SU-DHL-6 (cell line): ENCODE data around the gene L3MBTL4.

ENCODE experiments used
- H2AFZ ChIP-seq: fragments of 200-600 bp; sonication (generic); 2 replicates; pipeline ENCODE4 v1.6.1; 2014; ENCODE audit warnings: low read depth, mild to moderate bottlenecking, moderate library complexity, mixed read lengths, antibody characterized with exemption, low read length; ENCODE audit not compliant: severe bottlenecking
- H3F3A ChIP-seq: fragments of 200-600 bp; shearing (Covaris generic); 2 replicates; pipeline ENCODE4 v1.6.0; 2016; ENCODE audit warnings: antibody characterized with exemption, mild to moderate bottlenecking; ENCODE audit not compliant: insufficient read depth
- H3K27ac ChIP-seq: fragments of 200-600 bp; sonication (generic); 2 replicates; pipeline ENCODE4 v1.5.1; 2016; ENCODE audit warnings: low read depth, mild to moderate bottlenecking, low read length, moderate library complexity, mixed read lengths
- H3K27me3 ChIP-seq: fragments of 200-600 bp; sonication (generic), shearing (Covaris generic); 2 replicates; pipeline ENCODE4 v1.6.0; 2014; ENCODE audit warnings: mild to moderate bottlenecking, low read length
- H3K36me3 ChIP-seq: fragments of 200-600 bp; sonication (generic); 2 replicates; pipeline ENCODE4 v1.6.1; 2014; ENCODE audit warnings: mild to moderate bottlenecking, low read length, mixed read lengths
- H3K4me2 ChIP-seq: fragments of 300-600, 200-600 bp; shearing (Covaris generic), sonication (generic); 2 replicates; pipeline ENCODE4 v1.6.0; 2014; ENCODE audit warnings: low read length, low read depth, mild to moderate bottlenecking; ENCODE audit not compliant: poor library complexity, severe bottlenecking
- H3K4me3 ChIP-seq: fragments of 200-600 bp; sonication (generic); 2 replicates; pipeline ENCODE4 v1.5.1; 2014; ENCODE audit warnings: antibody characterized with exemption, low read length, mild to moderate bottlenecking, mixed read lengths; ENCODE audit not compliant: insufficient read depth, poor library complexity, severe bottlenecking
- H3K79me2 ChIP-seq: fragments of 200-600 bp; sonication (generic); 2 replicates; pipeline ENCODE4 v1.6.1; 2014; ENCODE audit warnings: mild to moderate bottlenecking, low read length, moderate library complexity; ENCODE audit not compliant: insufficient read depth
- H3K9ac ChIP-seq: fragments of 200-600 bp; sonication (generic); 2 replicates; pipeline ENCODE4 v1.7.0; 2014; ENCODE audit warnings: mild to moderate bottlenecking, low read length
- H3K9me2 ChIP-seq: fragments of 200-600 bp; sonication (generic); replicated peaks from 2 replicates; pipeline ENCODE4 v1.6.1; 2014; ENCODE audit warnings: low read length; ENCODE audit not compliant: insufficient read depth
- H3K9me3 ChIP-seq: fragments of 200-600 bp; sonication (generic); 2 replicates; pipeline ENCODE4 v1.6.1; 2014; ENCODE audit warnings: low read length, mixed read lengths; ENCODE audit not compliant: insufficient read depth
- H4K20me1 ChIP-seq: fragments of 200-600 bp; sonication (generic); 2 replicates; pipeline ENCODE4 v1.6.1; 2014; ENCODE audit warnings: low read depth, mild to moderate bottlenecking, antibody characterized with exemption, low read length, moderate library complexity, mixed read lengths
- EZH2phosphoT487 ChIP-seq: fragments of 200-600 bp; sonication (generic), shearing (Covaris generic); conservative IDR thresholded peaks from 2 replicates; pipeline ENCODE4 v1.6.1; 2018; ENCODE audit warnings: mild to moderate bottlenecking, antibody characterized with exemption, low read length, moderate library complexity, mixed read lengths
- TF ChIP-seq, protein P1 (sequence below): fragments of 200-600 bp; sonication (generic); IDR thresholded peaks from one replicate; pipeline ENCODE4 v1.5.1; 2017; ENCODE audit warnings: antibody characterized with exemption, mild to moderate bottlenecking, low read length, moderate library complexity; ENCODE audit not compliant: insufficient read depth, poor library complexity, severe bottlenecking

The L3MBTL4 gene

DNA sequence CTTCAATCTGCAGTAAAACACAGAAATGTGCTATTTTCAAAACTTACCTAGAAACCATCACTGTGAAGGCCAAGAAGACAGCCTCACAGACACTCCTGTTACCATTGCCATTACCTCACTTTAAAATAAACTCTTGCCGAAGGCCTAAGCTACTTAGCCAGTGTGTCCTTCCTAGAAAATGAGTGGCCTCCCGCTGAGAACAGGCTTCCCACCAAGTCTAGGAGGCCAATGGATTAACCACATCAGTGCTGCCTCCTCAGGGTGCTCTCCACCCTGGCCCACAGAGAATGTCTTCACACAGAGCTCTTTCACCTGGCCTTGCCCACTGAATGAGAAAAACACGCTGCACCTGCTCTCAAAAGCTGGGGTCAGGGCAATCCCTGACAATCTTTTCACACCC, 47.5 kb downstream of the L3MBTL4 start:
- Histone ChIP-seq H2AFZ (no peak overlapping the region), H3K9ac (no peak overlapping the region), H3K36me3 (no peaks in the 10 kb centered on the region), H3K79me2 (no peaks in the 10 kb centered on the region), H3K9me2 (no peaks in the 10 kb centered on the region), H3K27ac (no peak overlapping the region), H3K4me2 (no peak overlapping the region), H3K9me3 (no peaks in the 10 kb centered on the region), H3K4me3 (no peak overlapping the region), H4K20me1 (no peaks in the 10 kb centered on the region), H3K27me3 (no peaks in the 10 kb centered on the region), H3F3A (no peaks in the 10 kb centered on the region)
- TF ChIP-seq, protein P1, sequence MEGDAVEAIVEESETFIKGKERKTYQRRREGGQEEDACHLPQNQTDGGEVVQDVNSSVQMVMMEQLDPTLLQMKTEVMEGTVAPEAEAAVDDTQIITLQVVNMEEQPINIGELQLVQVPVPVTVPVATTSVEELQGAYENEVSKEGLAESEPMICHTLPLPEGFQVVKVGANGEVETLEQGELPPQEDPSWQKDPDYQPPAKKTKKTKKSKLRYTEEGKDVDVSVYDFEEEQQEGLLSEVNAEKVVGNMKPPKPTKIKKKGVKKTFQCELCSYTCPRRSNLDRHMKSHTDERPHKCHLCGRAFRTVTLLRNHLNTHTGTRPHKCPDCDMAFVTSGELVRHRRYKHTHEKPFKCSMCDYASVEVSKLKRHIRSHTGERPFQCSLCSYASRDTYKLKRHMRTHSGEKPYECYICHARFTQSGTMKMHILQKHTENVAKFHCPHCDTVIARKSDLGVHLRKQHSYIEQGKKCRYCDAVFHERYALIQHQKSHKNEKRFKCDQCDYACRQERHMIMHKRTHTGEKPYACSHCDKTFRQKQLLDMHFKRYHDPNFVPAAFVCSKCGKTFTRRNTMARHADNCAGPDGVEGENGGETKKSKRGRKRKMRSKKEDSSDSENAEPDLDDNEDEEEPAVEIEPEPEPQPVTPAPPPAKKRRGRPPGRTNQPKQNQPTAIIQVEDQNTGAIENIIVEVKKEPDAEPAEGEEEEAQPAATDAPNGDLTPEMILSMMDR = no peak
- TF ChIP-seq EZH2phosphoT487 = no peak

DNA sequence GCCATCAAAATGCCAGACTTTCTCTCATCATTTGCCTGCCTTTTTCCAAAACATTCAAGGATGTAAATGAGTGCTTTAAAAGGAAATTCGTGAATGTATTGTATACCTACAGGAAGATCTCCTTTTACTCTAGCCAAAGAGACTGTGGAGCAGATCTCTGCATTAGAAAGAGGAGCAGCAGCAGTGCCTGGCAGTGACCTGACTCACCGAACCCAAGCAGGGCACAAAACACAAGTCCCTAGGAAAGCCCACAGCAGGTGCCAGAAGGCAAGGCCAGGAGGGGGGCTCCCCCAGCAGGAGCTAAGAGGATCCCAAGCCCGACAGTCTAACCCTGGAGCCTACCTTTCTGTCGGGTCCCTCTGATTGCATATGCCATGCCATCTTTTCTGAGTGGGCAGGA, 47.9 kb downstream of the L3MBTL4 start:
- Histone ChIP-seq H3K27me3 (no peaks in the 10 kb centered on the region), H3K79me2 (no peaks in the 10 kb centered on the region), H3F3A (no peaks in the 10 kb centered on the region), H3K36me3 (no peaks in the 10 kb centered on the region), H3K4me3 (no peak overlapping the region), H3K9ac (no peak overlapping the region), H3K4me2 (no peak overlapping the region), H3K27ac (no peak overlapping the region), H2AFZ (no peak overlapping the region), H4K20me1 (no peaks in the 10 kb centered on the region), H3K9me2 (no peaks in the 10 kb centered on the region), H3K9me3 (no peaks in the 10 kb centered on the region)
- no peak for TF ChIP-seq EZH2phosphoT487
- TF ChIP-seq, protein P1 = no peak

DNA sequence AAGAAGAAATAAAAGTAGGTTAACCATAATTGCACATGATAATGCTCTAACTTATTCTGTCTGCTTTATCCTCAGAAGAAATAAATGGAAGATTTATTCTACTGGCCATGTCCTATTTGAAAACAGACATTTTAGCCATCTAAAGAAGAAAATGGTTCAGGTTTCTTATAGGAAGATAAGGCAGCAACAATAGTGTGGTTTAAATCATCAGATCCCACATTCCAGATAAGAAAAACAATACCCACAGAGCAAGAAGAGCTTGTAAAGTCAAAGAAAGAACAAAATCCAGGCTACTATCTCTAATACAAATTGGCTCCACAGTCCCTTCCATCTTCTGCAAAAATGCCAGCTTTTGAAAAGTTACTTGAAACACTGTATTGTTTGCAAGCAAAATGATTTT, 49.3 kb downstream of the L3MBTL4 start:
- no peak overlapping the region for H3K4me3 ChIP-seq
- no peaks in the 10 kb centered on the region for H3K36me3 ChIP-seq
- H3K9me2 ChIP-seq = no peaks in the 10 kb centered on the region
- no peak for TF ChIP-seq EZH2phosphoT487
- TF ChIP-seq, protein P1 = no peak
- no peak overlapping the region for H3K27ac ChIP-seq
- H3K9ac ChIP-seq = no peak overlapping the region
- no peaks in the 10 kb centered on the region for H4K20me1 ChIP-seq
- no peaks in the 10 kb centered on the region for H3K79me2 ChIP-seq
- H3K27me3 ChIP-seq = no peaks in the 10 kb centered on the region
- no peaks in the 10 kb centered on the region for H3K9me3 ChIP-seq
- H2AFZ ChIP-seq = no peak overlapping the region
- no peak overlapping the region for H3K4me2 ChIP-seq
- H3F3A ChIP-seq = no peaks in the 10 kb centered on the region
